ENCODE data around the gene TRAPPC3L. TPM values are rescaled to one million over a fixed set of nuclear protein-coding genes. Genes with fewer than 3 reads are reported as not detected.

The TRAPPC3L gene
- total and polyA plus RNA-seq, 2 of the 13 experiments (the other 11 are each of a cell fraction or from before 2014, with no cell fraction given) = not detected

GRCh38 chr6:116536216-116536621 lies 9.3 kb downstream of the TRAPPC3L start (continued):
- TF ChIP-seq, protein P1, sequence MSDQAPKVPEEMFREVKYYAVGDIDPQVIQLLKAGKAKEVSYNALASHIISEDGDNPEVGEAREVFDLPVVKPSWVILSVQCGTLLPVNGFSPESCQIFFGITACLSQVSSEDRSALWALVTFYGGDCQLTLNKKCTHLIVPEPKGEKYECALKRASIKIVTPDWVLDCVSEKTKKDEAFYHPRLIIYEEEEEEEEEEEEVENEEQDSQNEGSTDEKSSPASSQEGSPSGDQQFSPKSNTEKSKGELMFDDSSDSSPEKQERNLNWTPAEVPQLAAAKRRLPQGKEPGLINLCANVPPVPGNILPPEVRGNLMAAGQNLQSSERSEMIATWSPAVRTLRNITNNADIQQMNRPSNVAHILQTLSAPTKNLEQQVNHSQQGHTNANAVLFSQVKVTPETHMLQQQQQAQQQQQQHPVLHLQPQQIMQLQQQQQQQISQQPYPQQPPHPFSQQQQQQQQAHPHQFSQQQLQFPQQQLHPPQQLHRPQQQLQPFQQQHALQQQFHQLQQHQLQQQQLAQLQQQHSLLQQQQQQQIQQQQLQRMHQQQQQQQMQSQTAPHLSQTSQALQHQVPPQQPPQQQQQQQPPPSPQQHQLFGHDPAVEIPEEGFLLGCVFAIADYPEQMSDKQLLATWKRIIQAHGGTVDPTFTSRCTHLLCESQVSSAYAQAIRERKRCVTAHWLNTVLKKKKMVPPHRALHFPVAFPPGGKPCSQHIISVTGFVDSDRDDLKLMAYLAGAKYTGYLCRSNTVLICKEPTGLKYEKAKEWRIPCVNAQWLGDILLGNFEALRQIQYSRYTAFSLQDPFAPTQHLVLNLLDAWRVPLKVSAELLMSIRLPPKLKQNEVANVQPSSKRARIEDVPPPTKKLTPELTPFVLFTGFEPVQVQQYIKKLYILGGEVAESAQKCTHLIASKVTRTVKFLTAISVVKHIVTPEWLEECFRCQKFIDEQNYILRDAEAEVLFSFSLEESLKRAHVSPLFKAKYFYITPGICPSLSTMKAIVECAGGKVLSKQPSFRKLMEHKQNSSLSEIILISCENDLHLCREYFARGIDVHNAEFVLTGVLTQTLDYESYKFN (CRISPR knock-in tag; conservative IDR thresholded peaks at IDR 0.05) = 0 out of 2 replicates have a peak, but pooled peaks have one; percentile 16
- no peak for TF ChIP-seq ZNF670 (CRISPR knock-in tag; IDR thresholded peaks at IDR 0.05; ENCODE audit: borderline replicate concordance)
- no peak for TF ChIP-seq HDAC6 (IDR thresholded peaks at IDR 0.05; ENCODE audit: low read depth, low read length)
- TF ChIP-seq NFRKB (IDR thresholded peaks at IDR 0.05) = no peak
- TF ChIP-seq SOX5 (CRISPR knock-in tag; IDR thresholded peaks at IDR 0.05; ENCODE audit: borderline replicate concordance) = no peak
- no peak for TF ChIP-seq ZNF710 (CRISPR knock-in tag; IDR thresholded peaks at IDR 0.05; ENCODE audit: borderline replicate concordance)
- no peak for TF ChIP-seq DNMT3B (CRISPR knock-in tag; conservative IDR thresholded peaks at IDR 0.05)
- TF ChIP-seq ZNF547 (CRISPR knock-in tag; IDR thresholded peaks at IDR 0.05) = no peak
- 0 out of 2 replicates have a peak, but pooled peaks have one; percentile 29 for TF ChIP-seq ELF3 (CRISPR knock-in tag; IDR thresholded peaks at IDR 0.05)
- TF ChIP-seq, protein P2, sequence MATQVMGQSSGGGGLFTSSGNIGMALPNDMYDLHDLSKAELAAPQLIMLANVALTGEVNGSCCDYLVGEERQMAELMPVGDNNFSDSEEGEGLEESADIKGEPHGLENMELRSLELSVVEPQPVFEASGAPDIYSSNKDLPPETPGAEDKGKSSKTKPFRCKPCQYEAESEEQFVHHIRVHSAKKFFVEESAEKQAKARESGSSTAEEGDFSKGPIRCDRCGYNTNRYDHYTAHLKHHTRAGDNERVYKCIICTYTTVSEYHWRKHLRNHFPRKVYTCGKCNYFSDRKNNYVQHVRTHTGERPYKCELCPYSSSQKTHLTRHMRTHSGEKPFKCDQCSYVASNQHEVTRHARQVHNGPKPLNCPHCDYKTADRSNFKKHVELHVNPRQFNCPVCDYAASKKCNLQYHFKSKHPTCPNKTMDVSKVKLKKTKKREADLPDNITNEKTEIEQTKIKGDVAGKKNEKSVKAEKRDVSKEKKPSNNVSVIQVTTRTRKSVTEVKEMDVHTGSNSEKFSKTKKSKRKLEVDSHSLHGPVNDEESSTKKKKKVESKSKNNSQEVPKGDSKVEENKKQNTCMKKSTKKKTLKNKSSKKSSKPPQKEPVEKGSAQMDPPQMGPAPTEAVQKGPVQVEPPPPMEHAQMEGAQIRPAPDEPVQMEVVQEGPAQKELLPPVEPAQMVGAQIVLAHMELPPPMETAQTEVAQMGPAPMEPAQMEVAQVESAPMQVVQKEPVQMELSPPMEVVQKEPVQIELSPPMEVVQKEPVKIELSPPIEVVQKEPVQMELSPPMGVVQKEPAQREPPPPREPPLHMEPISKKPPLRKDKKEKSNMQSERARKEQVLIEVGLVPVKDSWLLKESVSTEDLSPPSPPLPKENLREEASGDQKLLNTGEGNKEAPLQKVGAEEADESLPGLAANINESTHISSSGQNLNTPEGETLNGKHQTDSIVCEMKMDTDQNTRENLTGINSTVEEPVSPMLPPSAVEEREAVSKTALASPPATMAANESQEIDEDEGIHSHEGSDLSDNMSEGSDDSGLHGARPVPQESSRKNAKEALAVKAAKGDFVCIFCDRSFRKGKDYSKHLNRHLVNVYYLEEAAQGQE (IDR thresholded peaks at IDR 0.05; ENCODE audit: borderline replicate concordance in 1 of 2, low read depth in 1 of 2, low read length in 2 of 2) = no peak
- TF ChIP-seq, protein P3, sequence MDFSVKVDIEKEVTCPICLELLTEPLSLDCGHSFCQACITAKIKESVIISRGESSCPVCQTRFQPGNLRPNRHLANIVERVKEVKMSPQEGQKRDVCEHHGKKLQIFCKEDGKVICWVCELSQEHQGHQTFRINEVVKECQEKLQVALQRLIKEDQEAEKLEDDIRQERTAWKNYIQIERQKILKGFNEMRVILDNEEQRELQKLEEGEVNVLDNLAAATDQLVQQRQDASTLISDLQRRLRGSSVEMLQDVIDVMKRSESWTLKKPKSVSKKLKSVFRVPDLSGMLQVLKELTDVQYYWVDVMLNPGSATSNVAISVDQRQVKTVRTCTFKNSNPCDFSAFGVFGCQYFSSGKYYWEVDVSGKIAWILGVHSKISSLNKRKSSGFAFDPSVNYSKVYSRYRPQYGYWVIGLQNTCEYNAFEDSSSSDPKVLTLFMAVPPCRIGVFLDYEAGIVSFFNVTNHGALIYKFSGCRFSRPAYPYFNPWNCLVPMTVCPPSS (IDR thresholded peaks at IDR 0.05) = no peak
- TF ChIP-seq CERS6 (CRISPR knock-in tag; IDR thresholded peaks at IDR 0.05) = no peak
- TF ChIP-seq ZNF3 (CRISPR knock-in tag; IDR thresholded peaks at IDR 0.05) = no peak
- TF ChIP-seq TBL1XR1 (IDR thresholded peaks at IDR 0.05; ENCODE audit: borderline replicate concordance, low read length, partially characterized antibody) = no peak
- no peak for TF ChIP-seq SMAD9 (CRISPR knock-in tag; IDR thresholded peaks at IDR 0.05)
- TF ChIP-seq ZNF512 (CRISPR knock-in tag; IDR thresholded peaks at IDR 0.05) = no peak
- no peak for TF ChIP-seq PTBP1 (IDR thresholded peaks at IDR 0.05; ENCODE audit: low read depth, low read length, poor library complexity, severe bottlenecking)

All from HepG2 (cell line).